Left cardiac atrium (tissue), 4 donors: ENCODE data around the gene PKD1. TPM values are rescaled to one million over a fixed set of nuclear protein-coding genes. Genes with fewer than 3 reads are reported as not detected.

Experiments
- ATAC-seq, 2 donors: fragments of 200-7000 bp; cut with Tn5 transposase; one replicate each; pipeline ENCODE4 v1.9.1; 2020; ENCODE audit warnings: mild to moderate bottlenecking in 2 of 2, moderate library complexity in 2 of 2
- DNase-seq: peaks from one replicate; pipeline ENCODE4 v3.0.0-alpha.2; 2020
- intact Hi-C, 2 donors: fragments of 100-400 bp; cut with DNase I; formaldehyde crosslinking; loops; one replicate each; pipeline versions ENCODE4 v1.14.1 to v1.15.1; 2022 to 2023
- microRNA-seq, 2 donors: library from miRNA; unstranded; fragments of <30 nt; microRNA quantifications; one replicate each; pipeline ENCODE4 v1.2.0, GENCODE V29; 2020
- total RNA-seq, 2 donors: library from RNA; stranded (reverse); fragmentation: NEBNext Ultra II Directional; extraction: Animal tissue kit (Norgen Biotek cat#: 25700); gene quantifications; one replicate each; pipeline ENCODE4 v1.2.1, GENCODE V29; 2021
- donor health status: DM: no; HTN: yes; CAD: no.
- donor health status: DM: no; HTN: yes; CAD: no; lungs with severe emphysema.
- donor health status: DM: yes; HTN: yes; CAD: no.
- donor health status: Dilated cardiomyopathy.

PKD1 gene
- total RNA-seq, 2 donors from 2014 or later: 82.2 to 104 TPM

GRCh38 chr16:2046893-2047329 is 88.8 kb downstream of the PKD1 start:
- ATAC-seq (no peak), DNase-seq (no peak)
- intact Hi-C loops: no loop called here

DNA sequence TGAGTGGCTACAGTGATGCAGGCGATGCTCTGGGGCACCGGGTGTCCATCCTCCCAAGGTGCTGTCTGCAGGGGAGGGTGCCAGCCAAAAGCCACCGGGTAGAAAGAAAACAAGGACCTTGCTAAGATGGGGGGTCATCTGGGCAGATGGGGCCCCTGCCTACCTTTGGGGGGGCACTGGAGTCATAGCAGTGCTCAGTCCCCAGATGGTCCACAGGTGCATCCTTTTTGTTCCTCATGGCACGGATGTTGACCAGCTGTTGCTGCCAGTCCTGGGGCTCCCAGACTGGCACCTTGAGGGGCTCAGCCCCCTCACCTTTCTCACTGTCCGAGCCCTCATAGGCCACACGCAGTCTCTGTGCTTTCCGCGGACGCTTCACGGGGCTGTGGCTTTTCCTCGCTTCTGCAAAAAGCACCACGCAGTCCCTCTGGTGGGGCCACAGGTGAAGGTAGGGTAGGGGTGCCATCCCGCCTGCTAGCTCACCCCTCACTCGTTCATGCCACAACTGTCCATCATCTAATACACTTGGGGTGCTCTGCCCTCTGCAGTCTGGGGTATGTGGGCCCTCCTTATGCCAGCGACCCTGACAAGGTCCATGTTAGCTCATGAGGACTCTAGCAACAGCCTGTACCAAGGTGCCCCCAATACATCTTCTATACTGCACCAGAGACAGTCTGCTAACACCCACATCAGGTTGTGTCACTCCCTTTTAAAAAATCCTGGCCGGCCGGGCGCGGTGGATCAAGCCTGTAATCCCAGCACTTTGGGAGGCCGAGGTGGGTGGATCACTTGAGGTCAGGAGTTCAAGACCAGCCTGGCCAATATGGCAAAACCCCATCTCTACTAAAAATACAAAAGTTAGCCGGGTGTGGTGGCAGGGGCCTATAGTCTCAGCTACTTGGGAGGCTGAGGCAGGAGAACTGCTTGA is 89.5 kb downstream of the PKD1 start:
- intact Hi-C loops: no loop called here
- ATAC-seq (no peak), DNase-seq (peak; percentile 20)

- ATAC-seq (no peak), DNase-seq (peak; percentile 45)
- intact Hi-C loops: no loop called here
Observed at GRCh38 chr16:2044541-2044940, 91.2 kb downstream of the PKD1 start.

- ATAC-seq: peak in 1 of 2 donors; percentile 3
- DNase-seq: peak; percentile 77
- intact Hi-C loops: no loop called here
Observed at GRCh38 chr16:2043667-2044451, 91.8 kb downstream of the PKD1 start.

- intact Hi-C loops: no loop called here
- ATAC-seq (no peak), DNase-seq (no peak)
Observed at GRCh38 chr16:2042986-2043666, 92.6 kb downstream of the PKD1 start.

DNA sequence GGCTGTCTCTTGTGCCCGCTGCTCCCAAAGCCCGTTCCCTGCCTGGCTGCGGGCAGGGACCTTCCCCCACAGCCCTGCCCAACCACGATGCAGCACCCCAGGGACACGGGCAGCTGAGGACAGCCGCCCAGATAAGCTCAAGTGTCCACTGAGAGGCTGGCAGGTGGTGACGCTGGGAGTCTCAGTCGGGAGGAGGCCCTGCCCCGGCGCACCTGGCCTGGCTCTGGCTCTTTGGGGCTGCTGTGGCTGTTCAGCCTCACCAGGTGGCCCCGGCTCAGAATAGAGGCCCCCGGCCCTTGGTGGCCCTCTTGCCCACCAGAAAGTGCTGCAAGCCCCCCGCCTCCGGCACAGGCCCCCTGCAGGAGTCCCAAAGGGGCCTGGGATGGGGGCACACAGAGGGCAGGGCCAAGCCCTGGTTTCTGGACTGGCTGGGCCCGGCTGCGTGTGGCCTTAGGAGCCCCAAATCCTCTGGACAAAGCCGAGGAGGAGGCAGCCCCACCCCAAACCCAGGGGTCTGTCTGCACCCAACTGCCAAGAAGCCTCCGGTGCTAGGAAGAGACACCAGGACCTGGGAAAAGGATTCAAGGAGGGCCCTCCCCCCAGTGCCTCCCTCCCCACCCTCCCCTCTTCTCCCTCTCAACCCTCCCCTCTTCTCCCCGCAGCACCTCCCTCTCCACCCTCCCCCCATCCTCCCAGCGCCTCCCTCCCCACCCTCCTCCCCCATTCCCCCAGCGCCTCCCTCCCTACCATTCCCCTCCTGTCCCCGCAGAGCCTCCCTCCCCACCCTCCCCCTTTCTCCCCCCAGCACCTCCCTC is 93.3 kb downstream of the PKD1 start:
- intact Hi-C loops: no loop called here
- DNase-seq: peak; percentile 70
- peak; percentile 39 to 65 for ATAC-seq

DNA sequence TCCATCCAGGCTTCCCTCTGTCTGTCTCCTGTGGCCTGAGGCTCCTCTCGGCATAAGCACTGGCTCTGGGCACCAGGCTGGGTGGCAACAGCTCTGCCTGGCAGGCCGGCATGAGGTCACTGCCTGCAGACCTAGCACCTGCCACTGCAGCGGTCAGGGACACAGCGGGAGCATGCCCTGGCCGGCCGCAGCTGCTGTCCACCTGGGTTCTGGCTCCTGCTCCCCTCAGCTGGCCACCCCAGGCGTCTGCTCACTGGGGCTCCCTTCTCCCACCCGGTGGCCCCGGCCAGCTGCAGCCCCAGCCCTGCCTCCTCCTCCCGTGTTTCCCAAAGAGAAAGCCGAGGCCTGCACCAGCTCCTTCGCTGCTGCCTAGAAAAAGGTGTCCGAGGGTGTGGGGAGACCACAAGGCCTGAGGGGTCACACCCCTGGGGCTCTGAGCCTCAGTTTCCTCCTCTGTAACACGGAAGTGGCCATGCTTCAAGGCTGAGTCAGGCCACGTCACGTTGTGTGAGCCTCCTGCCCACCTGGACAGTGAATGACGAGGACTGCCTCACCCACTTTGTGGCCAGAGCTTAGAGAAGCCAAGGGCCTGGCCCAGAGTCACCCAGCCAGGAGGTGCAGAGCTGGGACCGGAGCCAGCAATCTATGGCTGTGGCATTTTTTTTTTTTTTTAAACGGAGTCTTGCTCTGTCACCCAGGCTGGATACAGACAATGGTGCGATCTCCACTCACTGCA is 94.7 kb downstream of the PKD1 start:
- ATAC-seq: no peak
- no peak for DNase-seq
- intact Hi-C loops: no loop called here

GRCh38 chr16:2040041-2040786 is 95.5 kb downstream of the PKD1 start:
- DNase-seq (peak; percentile 41), ATAC-seq (no peak)
- intact Hi-C loops: no loop called here

DNA sequence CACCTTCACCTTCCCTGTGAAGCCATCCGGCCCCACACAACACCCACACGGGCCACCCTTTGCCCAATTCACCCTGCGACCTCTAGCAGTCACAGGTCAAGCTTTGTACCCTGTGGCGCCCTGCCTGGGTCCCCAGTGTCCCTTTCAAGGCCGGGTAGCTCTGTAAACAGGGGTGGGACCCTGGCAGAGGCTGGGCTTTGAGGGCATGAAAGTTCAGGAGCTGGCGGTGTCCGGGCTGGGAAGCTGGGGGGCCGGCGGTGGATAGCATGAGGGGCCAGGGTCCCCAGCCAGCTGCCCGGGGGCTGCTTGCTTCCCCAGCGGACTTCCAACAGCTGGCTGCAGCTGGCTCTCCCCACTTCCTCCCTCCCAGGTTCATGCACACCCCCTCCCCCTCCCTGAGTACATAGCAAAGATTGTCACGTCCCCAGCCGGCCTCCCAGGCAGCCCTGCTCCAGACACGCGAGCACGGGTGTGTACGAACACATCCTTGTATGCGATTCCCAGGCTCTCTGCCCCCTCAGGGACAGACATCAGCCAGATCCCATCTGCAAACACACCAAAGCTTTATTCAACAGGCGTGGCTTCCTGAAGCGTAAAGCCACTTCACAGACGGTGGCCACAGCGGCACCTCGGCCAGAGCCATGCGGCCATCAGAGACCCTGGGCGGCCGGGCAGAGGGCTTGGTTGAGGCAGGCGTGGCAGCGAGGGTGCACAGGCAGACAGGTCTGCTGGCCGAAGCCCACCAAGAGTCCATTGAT is 96.2 kb downstream of the PKD1 start:
- DNase-seq: peak; percentile 85
- peak; percentile 44 to 49 for ATAC-seq
- intact Hi-C loops: no loop called here

Small RNAs within 50 kb of the gene (microRNA-seq; reads per million reads assigned to microRNA genes)
- gene MIR1225 (0.82 to 1.0 reads per million in 2 donors), gene MIR3180-5 (0 reads per million in 2 donors), gene MIR4516 (0 reads per million in 2 donors), gene MIR6511B1 (0 reads per million in 2 donors)

Other genes starting within 250 kb of the PKD1 start
- not detected for gene HS3ST6, start 217.5 kb downstream of the PKD1 start, total RNA-seq
- 10 to 100 TPM; 23.6 to 30.8 TPM for gene MSRB1, start 192.7 kb downstream of the PKD1 start, total RNA-seq
- gene RPL3L, start 181.2 kb downstream of the PKD1 start, total RNA-seq: 10 to 100 TPM; 33.4 to 78.2 TPM
- gene NDUFB10, start 176.4 kb downstream of the PKD1 start, total RNA-seq: 100 to 1,000 TPM; 411 to 435 TPM
- 1,000 to 10,000 TPM; 1,152 to 1,209 TPM for gene RPS2, start 171.1 kb downstream of the PKD1 start, total RNA-seq
- not detected for gene RNF151, start 169.0 kb downstream of the PKD1 start, total RNA-seq
- gene TBL3, start 163.8 kb downstream of the PKD1 start, total RNA-seq: 10 to 100 TPM; 19.4 to 21.5 TPM
- not detected for gene NOXO1, start 154.4 kb downstream of the PKD1 start, total RNA-seq
- gene GFER, start 151.7 kb downstream of the PKD1 start, total RNA-seq: 10 to 100 TPM; 18.1 to 20.6 TPM
- gene SYNGR3, start 145.9 kb downstream of the PKD1 start, total RNA-seq: 1 to 10 TPM in 1 of 2 donors, under 1 TPM in 1; 0.74 to 1.9 TPM
- gene ZNF598, start 126.1 kb downstream of the PKD1 start, total RNA-seq: 10 to 100 TPM; 14.7 to 22.9 TPM
- under 1 TPM in 1 of 2 donors, not detected in 1; 0.84 TPM for gene NPW, start 116.1 kb downstream of the PKD1 start, total RNA-seq
- 100 to 1,000 TPM; 164 to 242 TPM for gene NHERF2, start 109.0 kb downstream of the PKD1 start, total RNA-seq
- gene NTHL1, start 88.1 kb downstream of the PKD1 start, total RNA-seq: 10 to 100 TPM in 1 of 2 donors, 1 to 10 TPM in 1; 5.7 to 16.6 TPM
- gene TSC2, start 87.9 kb downstream of the PKD1 start, total RNA-seq: 10 to 100 TPM; 54.3 to 73.4 TPM
- gene RAB26, start 12.7 kb upstream of the PKD1 start, total RNA-seq: under 1 TPM; 0.81 to 0.88 TPM
- gene TRAF7, start 19.9 kb upstream of the PKD1 start, total RNA-seq: 10 to 100 TPM; 31.1 to 34.9 TPM
- 1 to 10 TPM; 5.9 to 6.1 TPM for gene CASKIN1, start 60.7 kb upstream of the PKD1 start, total RNA-seq
- gene MLST8, start 69.6 kb upstream of the PKD1 start, total RNA-seq: 10 to 100 TPM; 24.9 to 26.9 TPM
- 1 to 10 TPM; 5.7 to 5.9 TPM for gene BRICD5, start 75.0 kb upstream of the PKD1 start, total RNA-seq
- gene PGP, start 78.9 kb upstream of the PKD1 start, total RNA-seq: 10 to 100 TPM; 21.1 to 24.6 TPM
- 10 to 100 TPM; 11.9 to 15.0 TPM for gene E4F1, start 87.7 kb upstream of the PKD1 start, total RNA-seq
- under 1 TPM; 0.29 to 0.65 TPM for gene DNASE1L2, start 100.5 kb upstream of the PKD1 start, total RNA-seq
- gene ECI1, start 115.7 kb upstream of the PKD1 start, total RNA-seq: 100 to 1,000 TPM; 124 to 128 TPM
- 100 to 1,000 TPM in 1 of 2 donors, 10 to 100 TPM in 1; 98.8 to 120 TPM for gene RNPS1, start 132.2 kb upstream of the PKD1 start, total RNA-seq
- gene ABCA3, start 204.8 kb upstream of the PKD1 start, total RNA-seq: 10 to 100 TPM in 1 of 2 donors, 1 to 10 TPM in 1; 9.6 to 12.4 TPM